ENCODE data around the gene TMCO4.

Gene TMCO4

DNA sequence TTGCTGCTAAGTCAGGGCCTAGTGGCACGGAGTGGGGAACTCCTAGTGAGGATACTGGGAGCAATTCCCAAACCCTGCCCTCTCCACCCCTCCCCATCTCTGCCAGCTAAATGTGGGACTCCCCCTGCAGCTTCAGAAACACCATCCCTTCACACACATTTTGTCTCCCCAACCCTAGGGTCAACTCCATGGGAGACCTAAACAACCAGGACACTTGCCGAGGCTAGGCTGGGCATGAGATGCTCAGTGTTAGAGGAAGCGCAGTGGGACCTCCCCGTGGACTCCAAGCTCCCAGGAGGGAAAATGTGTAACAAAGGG is 13.9 kb upstream of the TMCO4 start:
- no peak overlapping the region for H3K4me3 ChIP-seq (ENCODE audit: low read depth, low read length)
- DNase-seq (ENCODE audit: low read depth) = no peak
- TF ChIP-seq, protein P1, sequence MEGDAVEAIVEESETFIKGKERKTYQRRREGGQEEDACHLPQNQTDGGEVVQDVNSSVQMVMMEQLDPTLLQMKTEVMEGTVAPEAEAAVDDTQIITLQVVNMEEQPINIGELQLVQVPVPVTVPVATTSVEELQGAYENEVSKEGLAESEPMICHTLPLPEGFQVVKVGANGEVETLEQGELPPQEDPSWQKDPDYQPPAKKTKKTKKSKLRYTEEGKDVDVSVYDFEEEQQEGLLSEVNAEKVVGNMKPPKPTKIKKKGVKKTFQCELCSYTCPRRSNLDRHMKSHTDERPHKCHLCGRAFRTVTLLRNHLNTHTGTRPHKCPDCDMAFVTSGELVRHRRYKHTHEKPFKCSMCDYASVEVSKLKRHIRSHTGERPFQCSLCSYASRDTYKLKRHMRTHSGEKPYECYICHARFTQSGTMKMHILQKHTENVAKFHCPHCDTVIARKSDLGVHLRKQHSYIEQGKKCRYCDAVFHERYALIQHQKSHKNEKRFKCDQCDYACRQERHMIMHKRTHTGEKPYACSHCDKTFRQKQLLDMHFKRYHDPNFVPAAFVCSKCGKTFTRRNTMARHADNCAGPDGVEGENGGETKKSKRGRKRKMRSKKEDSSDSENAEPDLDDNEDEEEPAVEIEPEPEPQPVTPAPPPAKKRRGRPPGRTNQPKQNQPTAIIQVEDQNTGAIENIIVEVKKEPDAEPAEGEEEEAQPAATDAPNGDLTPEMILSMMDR (IDR thresholded peaks at IDR 0.05; ENCODE audit: insufficient read depth, low read depth, low read length, missing control alignments) = no peak

DNA sequence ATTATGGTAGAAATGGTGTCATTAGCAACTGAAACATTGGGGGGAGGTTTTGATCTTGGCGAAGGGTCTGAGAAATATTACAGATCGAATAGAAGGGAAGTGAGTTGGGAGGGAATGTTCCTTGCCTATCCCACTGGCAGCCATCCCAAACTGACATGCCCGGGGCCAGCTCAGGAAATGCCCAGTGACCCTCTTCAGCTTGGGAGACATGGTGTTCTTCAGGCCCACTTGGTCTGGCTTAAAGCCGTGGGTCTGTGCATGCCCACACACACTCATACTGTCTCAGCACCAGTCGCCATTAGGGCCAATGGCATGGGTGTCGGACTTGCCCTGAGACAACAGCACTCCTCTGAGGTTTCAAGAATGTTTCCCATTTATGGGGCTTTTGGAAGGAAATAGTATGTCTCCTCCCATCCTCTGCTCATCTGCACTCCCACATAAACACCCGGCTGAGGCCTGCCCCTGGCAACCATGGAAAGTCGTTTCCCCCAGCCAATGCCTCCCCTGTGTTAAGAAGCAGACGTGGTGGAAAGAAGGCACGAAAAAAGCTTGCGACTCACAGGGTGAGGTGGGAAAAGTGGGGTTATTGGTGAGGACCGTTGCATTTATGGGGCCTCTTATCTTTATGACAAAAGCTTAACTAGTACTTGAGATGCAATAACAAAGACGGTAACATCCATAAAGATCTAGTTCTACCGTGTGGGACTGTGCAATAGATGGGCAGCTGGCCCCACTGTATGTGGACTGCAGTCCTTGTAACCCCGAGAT is 13.3 kb upstream of the TMCO4 start:
- no peak for DNase-seq (ENCODE audit: low read depth)
- H3K4me3 ChIP-seq (ENCODE audit: low read depth, low read length) = no peak overlapping the region
- TF ChIP-seq, protein P1 (IDR thresholded peaks at IDR 0.05; ENCODE audit: insufficient read depth, low read depth, low read length, missing control alignments) = no peak

DNA sequence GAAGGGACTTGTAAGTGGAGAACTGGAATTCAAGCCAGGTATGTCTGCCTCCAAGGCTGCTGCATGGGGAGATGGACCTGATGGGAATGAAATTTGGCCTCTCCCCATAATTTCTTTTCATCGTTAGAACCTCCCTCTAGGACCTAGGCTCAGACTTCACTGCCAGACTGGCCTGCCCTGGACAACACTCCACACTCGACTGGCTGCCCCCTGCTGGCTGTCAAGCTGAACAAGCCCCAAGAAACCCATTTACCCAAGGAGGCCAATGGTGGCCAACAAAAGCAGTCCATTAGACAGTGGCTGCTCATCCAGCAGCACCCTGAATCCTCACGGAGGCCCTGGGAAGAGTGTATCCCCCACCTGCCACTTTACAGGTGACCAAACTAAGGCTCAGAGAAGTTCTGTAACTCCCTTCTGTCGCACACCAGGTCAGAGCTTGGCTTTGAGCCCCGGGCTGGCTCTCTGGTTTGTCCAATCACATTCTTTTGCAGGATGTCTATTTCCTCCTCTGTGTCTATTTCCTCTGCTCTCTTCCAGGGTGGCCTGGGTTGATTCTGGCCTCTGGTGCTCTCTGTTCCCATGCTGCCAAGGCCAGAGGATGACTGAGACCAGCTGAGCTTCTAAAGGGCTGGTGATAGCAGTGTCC is 11.6 kb upstream of the TMCO4 start:
- DNase-seq (ENCODE audit: low read depth) = peak; percentile 70
- TF ChIP-seq, protein P1 (IDR thresholded peaks at IDR 0.05; ENCODE audit: insufficient read depth, low read depth, low read length, missing control alignments) = peak; percentile 73
- H3K4me3 ChIP-seq (ENCODE audit: low read depth, low read length) = no peak overlapping the region

DNA sequence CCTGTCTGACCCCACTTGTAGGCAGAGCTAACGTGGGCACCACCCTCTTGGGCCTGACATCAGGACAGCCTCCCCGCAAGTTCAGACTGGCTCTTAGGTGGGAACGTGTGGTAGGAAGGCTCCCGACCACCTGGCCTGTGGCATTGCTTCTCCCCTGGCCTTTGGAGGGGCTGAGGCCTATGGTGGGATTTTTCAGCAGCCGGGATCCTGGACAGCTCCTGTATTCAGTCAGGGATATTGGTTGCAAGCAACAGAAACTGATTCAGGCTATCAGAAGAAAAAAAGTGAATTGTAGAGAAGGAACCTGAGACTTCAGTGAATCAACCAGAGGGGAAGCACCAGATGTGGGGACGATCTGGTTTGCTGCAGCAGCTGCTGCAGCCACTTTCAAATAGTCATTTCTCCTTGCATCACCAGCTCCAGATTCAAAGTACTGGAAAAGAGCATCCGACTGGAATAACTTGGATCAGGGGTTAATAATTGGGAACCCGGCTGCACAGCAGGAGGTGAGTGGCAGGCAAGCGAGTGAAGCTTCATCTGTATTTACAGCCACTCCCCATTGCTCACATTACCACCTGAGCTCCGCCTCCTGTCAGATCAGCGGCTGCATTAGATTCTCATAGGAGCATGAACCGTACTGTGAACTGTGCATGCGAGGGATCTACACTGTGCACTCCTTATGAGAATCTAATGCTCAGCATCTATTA is 9.5 kb upstream of the TMCO4 start:
- H3K4me3 ChIP-seq (ENCODE audit: low read depth, low read length) = no peak overlapping the region
- DNase-seq (ENCODE audit: low read depth) = no peak
- TF ChIP-seq, protein P1 (IDR thresholded peaks at IDR 0.05; ENCODE audit: insufficient read depth, low read depth, low read length, missing control alignments) = no peak

DNA sequence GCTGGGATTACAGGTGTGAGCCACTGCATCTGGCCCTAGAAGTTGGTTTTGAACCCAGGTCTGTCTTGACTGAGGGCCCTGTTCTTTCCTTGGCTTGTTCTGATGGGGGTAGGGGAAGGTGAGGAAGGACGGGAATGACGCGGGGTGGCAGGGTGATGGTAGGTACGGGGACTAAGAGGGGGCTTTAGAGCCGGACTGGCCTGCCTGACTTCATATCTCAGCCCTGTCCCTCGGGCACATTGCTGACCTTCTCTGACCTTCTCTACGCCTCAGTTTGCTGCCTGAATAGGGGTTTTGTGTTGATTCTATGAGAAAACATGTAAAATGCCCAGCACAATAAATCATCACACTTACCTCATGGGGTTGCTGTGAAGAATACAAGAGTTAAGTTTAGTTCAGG is 8.6 kb upstream of the TMCO4 start:
- no peak for DNase-seq (ENCODE audit: low read depth)
- no peak overlapping the region for H3K4me3 ChIP-seq (ENCODE audit: low read depth, low read length)
- TF ChIP-seq, protein P1 (IDR thresholded peaks at IDR 0.05; ENCODE audit: insufficient read depth, low read depth, low read length, missing control alignments) = no peak

DNA sequence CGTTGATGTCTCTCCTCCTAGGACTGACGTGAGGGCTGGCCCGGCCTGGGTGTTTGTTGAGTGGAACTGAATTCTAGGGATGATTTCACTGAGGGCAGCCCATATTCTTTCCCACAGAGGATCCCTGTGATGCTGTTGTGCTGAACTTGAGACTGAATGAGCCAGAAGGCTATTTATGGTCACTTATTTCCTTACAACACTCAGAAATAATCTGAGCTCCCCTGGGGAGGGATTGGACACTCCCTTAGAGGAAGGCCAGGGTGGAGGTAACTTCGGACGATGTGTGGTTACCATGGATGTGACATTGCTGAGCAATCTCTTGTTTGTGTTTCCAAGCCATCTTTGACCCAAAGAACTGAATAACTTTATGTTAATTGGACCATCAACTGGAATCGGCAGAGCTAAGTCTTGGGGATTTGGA is 5.1 kb upstream of the TMCO4 start:
- no peak overlapping the region for H3K4me3 ChIP-seq (ENCODE audit: low read depth, low read length)
- TF ChIP-seq, protein P1 (IDR thresholded peaks at IDR 0.05; ENCODE audit: insufficient read depth, low read depth, low read length, missing control alignments) = no peak
- no peak for DNase-seq (ENCODE audit: low read depth)

All from GM12865 (cell line).